ENCODE results near the gene GNAZ. TPM values are rescaled to one million over a fixed set of nuclear protein-coding genes. Genes with fewer than 3 reads are reported as not detected.

Gene GNAZ
- total and polyA plus RNA-seq, 7 donors = under 0.01 to 27.6 (median 22.8) TPM

DNA sequence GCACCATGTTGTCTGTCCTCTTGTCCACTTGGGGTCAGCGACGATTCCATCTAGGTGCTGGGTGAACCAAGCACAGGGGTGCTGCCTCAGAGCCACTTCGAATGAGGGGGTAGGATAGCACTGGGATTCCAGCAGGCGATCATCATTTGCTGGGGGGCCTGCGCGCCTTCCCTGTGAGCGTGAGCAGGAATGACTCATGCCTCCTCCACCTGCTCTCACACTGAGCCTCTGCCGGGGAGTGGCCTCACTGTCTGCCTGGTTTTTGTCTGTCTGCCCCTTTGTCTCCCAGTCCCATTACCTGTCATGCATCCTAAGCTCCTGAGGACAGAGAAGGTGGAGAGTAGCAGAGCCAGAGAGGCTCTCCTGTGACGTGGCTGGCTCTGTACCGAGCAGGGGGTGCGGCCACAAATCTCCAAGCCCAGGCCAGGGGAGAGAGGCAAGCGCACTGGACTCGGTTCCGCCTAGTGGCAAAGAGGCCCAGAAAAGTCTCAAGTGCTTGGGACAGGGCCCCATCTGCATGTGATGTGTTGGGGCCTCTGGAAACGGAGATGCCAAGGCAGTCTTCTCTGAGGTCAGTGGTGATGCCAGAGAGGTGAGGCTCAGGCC is 40.7 kb downstream of the GNAZ start:
- Histone ChIP-seq H3K36me3 (no peaks in the 10 kb centered on the region), H3K27me3 (no peaks in the 10 kb centered on the region), H3K4me3 (no peak overlapping the region), H3K9me3 (no peaks in the 10 kb centered on the region), H3K4me1 (peaks cover 0 to 7% (median 0%) of the 10 kb centered on the region in 4 donors), H3K27ac (no peak overlapping the region)
- no peak for DNase-seq
- intact Hi-C loops (cut with DNase I) = no loop called here
- TF ChIP-seq, protein P1, sequence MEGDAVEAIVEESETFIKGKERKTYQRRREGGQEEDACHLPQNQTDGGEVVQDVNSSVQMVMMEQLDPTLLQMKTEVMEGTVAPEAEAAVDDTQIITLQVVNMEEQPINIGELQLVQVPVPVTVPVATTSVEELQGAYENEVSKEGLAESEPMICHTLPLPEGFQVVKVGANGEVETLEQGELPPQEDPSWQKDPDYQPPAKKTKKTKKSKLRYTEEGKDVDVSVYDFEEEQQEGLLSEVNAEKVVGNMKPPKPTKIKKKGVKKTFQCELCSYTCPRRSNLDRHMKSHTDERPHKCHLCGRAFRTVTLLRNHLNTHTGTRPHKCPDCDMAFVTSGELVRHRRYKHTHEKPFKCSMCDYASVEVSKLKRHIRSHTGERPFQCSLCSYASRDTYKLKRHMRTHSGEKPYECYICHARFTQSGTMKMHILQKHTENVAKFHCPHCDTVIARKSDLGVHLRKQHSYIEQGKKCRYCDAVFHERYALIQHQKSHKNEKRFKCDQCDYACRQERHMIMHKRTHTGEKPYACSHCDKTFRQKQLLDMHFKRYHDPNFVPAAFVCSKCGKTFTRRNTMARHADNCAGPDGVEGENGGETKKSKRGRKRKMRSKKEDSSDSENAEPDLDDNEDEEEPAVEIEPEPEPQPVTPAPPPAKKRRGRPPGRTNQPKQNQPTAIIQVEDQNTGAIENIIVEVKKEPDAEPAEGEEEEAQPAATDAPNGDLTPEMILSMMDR (IDR thresholded peaks at IDR 0.05) = no peak
- TF ChIP-seq POLR2A (IDR thresholded peaks at IDR 0.05) (no peak), EP300 (IDR thresholded peaks at IDR 0.05) (no peak), POLR2AphosphoS5 (IDR thresholded peaks at IDR 0.05) (no peak)
- WGBS, 2 donors = 88 to 89% methylated on average over 15 of the region's 15 CpGs

DNA sequence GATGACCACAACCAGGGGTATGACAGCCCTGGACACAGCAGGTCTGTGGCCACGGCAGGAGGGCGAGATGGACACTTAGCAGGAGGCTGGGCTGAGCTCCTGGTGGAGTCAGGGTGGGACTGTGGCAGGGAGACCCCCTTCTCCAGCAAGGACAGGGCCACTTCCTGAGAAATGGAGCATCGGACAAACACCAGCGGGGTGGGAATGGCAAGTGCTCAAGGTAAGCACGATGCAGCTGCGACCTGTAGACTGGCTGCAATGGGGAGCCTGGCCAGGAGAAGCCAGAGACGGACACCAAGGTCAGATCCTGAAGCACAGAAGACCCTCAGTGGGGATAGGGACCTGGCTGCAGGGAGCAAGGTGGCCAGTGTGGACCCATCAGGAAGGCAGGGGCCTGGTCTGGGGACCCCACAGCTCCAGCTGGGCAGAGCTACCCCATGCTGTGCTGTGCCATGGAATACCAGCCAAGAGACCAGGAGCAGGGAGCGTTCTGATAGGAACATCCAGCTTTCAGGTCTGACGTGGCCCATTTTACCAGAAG is 42.2 kb downstream of the GNAZ start:
- H3K27ac ChIP-seq = no peak overlapping the region
- 91 to 92% methylated on average over 9 of the region's 9 CpGs for WGBS, 2 donors
- intact Hi-C loops (cut with DNase I) = no loop called here
- H3K9me3 ChIP-seq = no peaks in the 10 kb centered on the region
- H3K4me3 ChIP-seq = no peak overlapping the region
- no peaks in the 10 kb centered on the region for H3K27me3 ChIP-seq
- peaks cover 0 to 7% (median 0%) of the 10 kb centered on the region in 4 donors for H3K4me1 ChIP-seq
- no peak for DNase-seq
- TF ChIP-seq EP300 (IDR thresholded peaks at IDR 0.05) (no peak), POLR2AphosphoS5 (IDR thresholded peaks at IDR 0.05) (no peak), POLR2A (IDR thresholded peaks at IDR 0.05) (no peak)
- TF ChIP-seq, protein P1 (IDR thresholded peaks at IDR 0.05) = no peak
- no peaks in the 10 kb centered on the region for H3K36me3 ChIP-seq

DNA sequence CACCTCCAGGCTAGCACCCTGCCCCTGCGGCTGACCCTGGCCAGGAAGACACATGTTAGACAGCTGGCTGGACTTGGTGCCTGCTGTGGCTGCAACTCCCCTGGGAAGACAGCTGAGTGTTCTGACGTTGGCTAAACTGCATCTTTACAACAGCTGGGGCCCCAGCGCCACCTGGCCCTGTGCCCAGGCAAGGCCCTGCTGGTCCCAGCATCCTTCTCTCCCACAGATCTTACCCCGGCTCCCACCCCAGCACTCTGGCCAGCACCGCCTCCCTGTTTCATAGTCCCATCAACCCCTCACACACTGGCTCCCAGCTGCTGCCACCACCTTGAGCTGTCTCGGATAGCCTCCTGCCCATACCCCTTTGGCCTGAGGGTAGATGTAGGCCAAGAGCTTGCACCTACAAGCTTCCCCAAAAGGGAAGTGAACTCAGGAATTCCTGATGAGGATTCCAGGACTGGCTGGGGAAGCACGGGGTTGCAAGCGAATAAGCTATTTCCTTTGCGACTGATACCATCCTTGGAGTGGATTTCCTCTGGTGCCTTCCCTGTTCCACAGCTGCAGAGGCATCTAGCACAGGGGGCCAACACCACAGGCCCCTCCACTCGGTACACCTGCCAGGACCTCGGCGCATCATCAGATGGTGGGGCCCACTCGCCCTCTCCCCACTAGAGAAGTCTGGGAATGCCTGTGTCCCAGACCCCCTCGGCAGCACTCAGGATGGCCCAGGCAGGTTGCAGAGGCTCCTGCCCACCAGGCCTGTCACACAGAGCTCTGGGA is 42.9 kb downstream of the GNAZ start:
- intact Hi-C loops (cut with DNase I) = no loop called here
- no peak for DNase-seq
- no peak for TF ChIP-seq POLR2A (IDR thresholded peaks at IDR 0.05)
- TF ChIP-seq EP300 (IDR thresholded peaks at IDR 0.05) = no peak
- TF ChIP-seq, protein P1 (IDR thresholded peaks at IDR 0.05) = no peak
- TF ChIP-seq POLR2AphosphoS5 (IDR thresholded peaks at IDR 0.05) = no peak
- H3K4me3 ChIP-seq = no peak overlapping the region
- no peaks in the 10 kb centered on the region for H3K36me3 ChIP-seq
- H3K9me3 ChIP-seq = no peaks in the 10 kb centered on the region
- H3K4me1 ChIP-seq = peaks cover 0 to 15% (median 0%) of the 10 kb centered on the region in 4 donors
- no peak overlapping the region for H3K27ac ChIP-seq
- 64 to 67% methylated on average over 14 of the region's 14 CpGs for WGBS, 2 donors
- no peaks in the 10 kb centered on the region for H3K27me3 ChIP-seq

DNA sequence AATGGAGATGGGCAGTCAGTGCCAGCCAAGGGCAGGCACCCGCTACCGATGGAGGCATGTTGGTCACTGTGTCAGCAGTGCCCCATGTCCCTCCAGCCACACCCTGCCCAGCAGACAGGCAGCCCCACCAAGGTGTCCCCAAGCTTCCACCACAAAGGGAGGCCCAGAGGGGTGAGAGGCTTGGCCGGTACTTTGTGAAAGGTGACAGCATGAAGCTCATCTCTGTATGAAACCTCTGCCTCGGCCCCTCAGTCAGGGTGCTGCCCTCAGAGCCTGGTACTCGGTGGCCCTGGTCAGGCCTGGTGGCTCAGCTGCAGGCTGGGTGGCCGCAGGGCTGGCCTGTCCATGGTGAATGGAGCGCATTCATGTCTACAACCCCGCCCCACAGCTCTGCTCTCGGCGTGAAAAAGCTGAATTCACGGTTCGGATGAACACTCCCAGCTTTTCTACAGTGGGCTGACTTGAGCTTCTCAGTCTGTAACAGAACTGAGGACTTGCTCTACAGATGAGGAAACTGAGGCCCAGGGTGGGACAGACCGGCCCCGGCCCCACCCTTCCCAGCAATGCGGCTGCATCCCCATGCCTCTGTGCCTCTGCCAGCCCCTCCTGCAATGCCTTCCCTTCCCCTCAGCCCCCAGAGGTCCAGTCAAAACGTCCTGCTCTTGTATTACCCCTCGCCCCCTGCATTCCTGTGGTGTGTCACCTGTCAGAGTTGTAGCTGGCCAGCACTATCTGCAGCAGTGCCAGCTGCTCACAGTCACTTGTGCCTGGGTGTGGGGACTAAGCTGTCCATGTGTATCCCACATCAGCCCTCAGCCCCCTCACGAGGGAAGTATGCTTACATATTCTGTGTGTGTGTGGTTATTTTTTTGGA is 43.8 kb downstream of the GNAZ start:
- DNase-seq = no peak
- Histone ChIP-seq H3K27me3 (no peaks in the 10 kb centered on the region), H3K27ac (no peak overlapping the region), H3K9me3 (no peaks in the 10 kb centered on the region), H3K4me3 (no peak overlapping the region), H3K4me1 (peaks cover 0 to 20% (median 0%) of the 10 kb centered on the region in 4 donors), H3K36me3 (no peaks in the 10 kb centered on the region)
- intact Hi-C loops (cut with DNase I) = no loop called here
- TF ChIP-seq EP300 (IDR thresholded peaks at IDR 0.05) (no peak), POLR2AphosphoS5 (IDR thresholded peaks at IDR 0.05) (no peak), POLR2A (IDR thresholded peaks at IDR 0.05) (no peak)
- TF ChIP-seq, protein P1 (IDR thresholded peaks at IDR 0.05) = no peak
- 84 to 88% methylated on average over 18 of the region's 18 CpGs for WGBS, 2 donors
